Left ventricle myocardium superior (tissue), 1 donor: ENCODE data around the gene PRSS53. TPM values are rescaled to one million over a fixed set of nuclear protein-coding genes. Genes with fewer than 3 reads are reported as not detected.

Source experiments
- ATAC-seq: fragments of 200-7000 bp; cut with Tn5 transposase; one replicate; pipeline ENCODE4 v1.9.1; 2020; ENCODE audit warnings: mild to moderate bottlenecking, moderate library complexity
- DNase-seq: peaks from one replicate; pipeline ENCODE4 v3.0.0-alpha.2; 2020
- intact Hi-C: fragments of 100-400 bp; cut with micrococcal nuclease; formaldehyde crosslinking; loops from one replicate; pipeline ENCODE4 v1.11.0; 2022
- total RNA-seq: library from RNA; stranded (reverse); fragmentation: NEBNext Ultra II Directional; extraction: Animal tissue kit (Norgen Biotek cat#: 25700); gene quantifications from one replicate; pipeline ENCODE4 v1.2.1, GENCODE V29; 2021
- donor health status: DM: no; HTN: yes; CAD: no; lungs with severe emphysema.

PRSS53 gene
- total RNA-seq, 1 donor from 2014 or later, result 0.87 TPM

- intact Hi-C loops, result no loop called here
- no peak for DNase-seq
- no peak for ATAC-seq
Observed at GRCh38 chr16:31081428-31082351, 7.1 kb downstream of the PRSS53 start.

- no peak for DNase-seq
- ATAC-seq, result no peak
- intact Hi-C loops, result no loop called here
Observed at GRCh38 chr16:31080756-31081419, 7.9 kb downstream of the PRSS53 start.

- no peak for DNase-seq
- ATAC-seq, result no peak
- intact Hi-C loops, result no loop called here
Observed at GRCh38 chr16:31080035-31080629, 8.6 kb downstream of the PRSS53 start.

GRCh38 chr16:31079342-31079944 is 9.3 kb downstream of the PRSS53 start:
- ATAC-seq (no peak), DNase-seq (no peak)
- intact Hi-C loops, result no loop called here

- ATAC-seq, result no peak
- intact Hi-C loops, result no loop called here
- DNase-seq, result no peak
Observed at GRCh38 chr16:31078597-31079341, 10.0 kb downstream of the PRSS53 start.

GRCh38 chr16:31077592-31078396 is 10.9 kb downstream of the PRSS53 start:
- no peak for ATAC-seq
- intact Hi-C loops, result no loop called here
- no peak for DNase-seq

- intact Hi-C loops, result no loop called here
- no peak for DNase-seq
- no peak for ATAC-seq
Observed at GRCh38 chr16:31077024-31077423, 11.7 kb downstream of the PRSS53 start.

GRCh38 chr16:31076319-31076718 is 12.4 kb downstream of the PRSS53 start:
- DNase-seq (no peak), ATAC-seq (no peak)
- intact Hi-C loops, result no loop called here

- intact Hi-C loops, result no loop called here
- DNase-seq (no peak), ATAC-seq (no peak)
Observed at GRCh38 chr16:31074814-31075183, 13.9 kb downstream of the PRSS53 start.

- peak; percentile 98 for DNase-seq
- intact Hi-C loops, result no loop called here
- ATAC-seq, result peak; percentile 95
Observed at GRCh38 chr16:31073970-31074813, 14.6 kb downstream of the PRSS53 start, which contains the start of the genes ZNF646 and ZNF668. TSS of gene ZNF646 (plus strand) at chr16:31074422. CDS start at chr16:31076325, 1,903 bp downstream. TSS of gene ZNF668 (minus strand) at chr16:31074240. CDS start at chr16:31064459, 9,781 bp downstream.

- peak; percentile 91 for ATAC-seq
- intact Hi-C loops, result no loop called here
Observed at GRCh38 chr16:31073142-31073969, 15.4 kb downstream of the PRSS53 start.

GRCh38 chr16:31072540-31073141 is 16.1 kb downstream of the PRSS53 start:
- intact Hi-C loops, result no loop called here
- DNase-seq (no peak), ATAC-seq (no peak)

More at GRCh38 chr16:31073142-31073969, 15.4 kb downstream of the PRSS53 start:
- DNase-seq, result peak; percentile 94

GRCh38 chr16:31071861-31072260 is 16.9 kb downstream of the PRSS53 start:
- DNase-seq (no peak), ATAC-seq (no peak)
- intact Hi-C loops, result no loop called here

GRCh38 chr16:31067342-31067741 is 21.4 kb downstream of the PRSS53 start:
- ATAC-seq (no peak), DNase-seq (no peak)
- intact Hi-C loops, result no loop called here

- DNase-seq, result peak; percentile 73
Observed at GRCh38 chr16:31064882-31065461, 23.8 kb downstream of the PRSS53 start.

More at GRCh38 chr16:31064882-31065461, 23.8 kb downstream of the PRSS53 start:
- peak; percentile 95 for ATAC-seq
- intact Hi-C loops, result no loop called here
